HepG2 (cell line): Measurements from ENCODE around the gene ATP6V1C2. TPM values are rescaled to one million over a fixed set of nuclear protein-coding genes. Genes with fewer than 3 reads are reported as not detected.

ENCODE experiments used
- DDIT3 ChIP-seq: sonication (generic); formaldehyde crosslinking; IDR thresholded peaks from 2 replicates; pipeline ENCODE4 v1.4.0; 2020; ENCODE audit warnings: mild to moderate bottlenecking, missing genetic modification reagents
- DNMT1 ChIP-seq: sonication (generic); formaldehyde crosslinking; IDR thresholded peaks from 2 replicates; pipeline ENCODE4 v1.5.1; 2020; ENCODE audit warnings: mild to moderate bottlenecking, missing genetic modification reagents
- DNMT3B ChIP-seq: conservative IDR thresholded peaks from 2 replicates; pipeline ENCODE4 v1.6.1; 2016; ENCODE audit warnings: missing biosample characterization, control low read depth
- DPF2 ChIP-seq: sonication (generic); formaldehyde crosslinking; IDR thresholded peaks from 2 replicates; pipeline ENCODE4 v1.4.0; 2020; ENCODE audit warnings: mild to moderate bottlenecking, low read depth, missing genetic modification reagents, borderline replicate concordance
- DRAP1 ChIP-seq: IDR thresholded peaks from 2 replicates; pipeline ENCODE4 v1.6.1; 2016; ENCODE audit warnings: missing genetic modification reagents, missing compliant biosample characterization
- GMEB1 ChIP-seq: sonication (generic); formaldehyde crosslinking; IDR thresholded peaks from 2 replicates; pipeline ENCODE4 v1.5.1; 2020; ENCODE audit warnings: missing genetic modification reagents, mild to moderate bottlenecking, borderline replicate concordance
- GPBP1L1 ChIP-seq: sonication (generic); formaldehyde crosslinking; IDR thresholded peaks from 2 replicates; pipeline ENCODE4 v1.5.0; 2020; ENCODE audit warnings: mild to moderate bottlenecking, missing genetic modification reagents
- IKZF4 ChIP-seq: sonication (generic); formaldehyde crosslinking; IDR thresholded peaks from 2 replicates; pipeline ENCODE4 v1.5.1; 2020; ENCODE audit warnings: borderline replicate concordance, mild to moderate bottlenecking, low read depth, missing genetic modification reagents; ENCODE audit errors: not compliant biosample characterization
- KDM5A ChIP-seq: fragments of 200-600 bp; sonication (generic); IDR thresholded peaks from 2 replicates; pipeline ENCODE4 v1.7.0; 2018; ENCODE audit warnings: antibody characterized with exemption, mild to moderate bottlenecking, low read length, borderline replicate concordance
- KDM6A ChIP-seq: IDR thresholded peaks from 2 replicates; pipeline ENCODE4 v1.6.1; 2016; ENCODE audit warnings: low read depth
- KLF9 ChIP-seq: IDR thresholded peaks from 2 replicates; pipeline ENCODE4 v1.6.1; 2016; ENCODE audit warnings: low read depth
- NFATC3 ChIP-seq: sonication (generic); formaldehyde crosslinking; IDR thresholded peaks from 2 replicates; pipeline ENCODE4 v1.5.1; 2020; ENCODE audit warnings: mild to moderate bottlenecking, missing genetic modification reagents
- RBFOX2 ChIP-seq: fragments of 200-400 bp; formaldehyde crosslinking; IDR thresholded peaks from 2 replicates; pipeline ENCODE4 v1.6.1; 2017; ENCODE audit warnings: low read depth, mild to moderate bottlenecking, low read length
- TEAD2 ChIP-seq: sonication (generic); formaldehyde crosslinking; IDR thresholded peaks from 2 replicates; pipeline ENCODE4 v1.9.0; 2021; ENCODE audit warnings: missing genetic modification reagents
- ZBED4 ChIP-seq: sonication (generic); formaldehyde crosslinking; IDR thresholded peaks from 2 replicates; pipeline ENCODE4 v1.4.0; 2020; ENCODE audit warnings: missing genetic modification reagents, borderline replicate concordance
- ZFP91 ChIP-seq: sonication (generic); formaldehyde crosslinking; IDR thresholded peaks from 2 replicates; pipeline ENCODE4 v1.9.0; 2022; ENCODE audit warnings: missing genetic modification reagents, mild to moderate bottlenecking, borderline replicate concordance
- ZNF354B ChIP-seq: sonication (generic); formaldehyde crosslinking; IDR thresholded peaks from 2 replicates; pipeline ENCODE4 v1.8.0; 2022; ENCODE audit warnings: mild to moderate bottlenecking, missing genetic modification reagents
- ZNF784 ChIP-seq: sonication (generic); formaldehyde crosslinking; IDR thresholded peaks from 2 replicates; pipeline ENCODE4 v1.5.1; 2020; ENCODE audit warnings: missing genetic modification reagents, mild to moderate bottlenecking, borderline replicate concordance
- ZSCAN22 ChIP-seq: sonication (generic); formaldehyde crosslinking; IDR thresholded peaks from 2 replicates; pipeline ENCODE4 v1.4.0; 2020; ENCODE audit warnings: mild to moderate bottlenecking, missing genetic modification reagents
- polyA plus RNA-seq, 8 experiments: library from polyadenylated mRNA; depleted of rRNA in 3 of 8; stranded (reverse) in 7 of 8; unstranded in 1 of 8; fragments of >200 nt; fragmentation: Illumina TruSeq in 4 of 8; extraction: Trizol in 4 of 8; gene quantifications; 2 replicates each; pipeline versions ENCODE4 v1.2.1 to v1.2.3, GENCODE V29; 2011 to 2016; ENCODE audit warnings: low read depth in 4 of 8, missing spikeins in 1 of 8, mixed read lengths in 1 of 8; ENCODE audit not compliant: insufficient read depth in 1 of 8
- total RNA-seq, 5 experiments: library from RNA; depleted of rRNA; stranded (reverse); fragments of >200 nt; fragmentation: Illumina TruSeq; extraction: Trizol; gene quantifications; 2 replicates each; pipeline ENCODE4 v1.2.3, GENCODE V29; 2016; ENCODE audit warnings: low read depth in 1 of 5

ATP6V1C2 gene
- total and polyA plus RNA-seq, 2 of the 13 experiments (the other 11 are each of a cell fraction or from before 2014, with no cell fraction given), result 0.04 to 0.29 TPM

GRCh38 chr2:10832203-10832936 lies 110.9 kb downstream of the ATP6V1C2 start (continued):
- TF ChIP-seq ZSCAN22 (CRISPR knock-in tag) (no peak), KDM6A (CRISPR knock-in tag) (no peak), ZBED4 (CRISPR knock-in tag) (no peak), ZFP91 (CRISPR knock-in tag) (peak; percentile 26; the same call in 1 of the 2 replicates), DNMT1 (CRISPR knock-in tag) (no peak), DNMT3B (CRISPR knock-in tag) (no peak), DPF2 (no peak), ZNF354B (CRISPR knock-in tag) (no peak), RBFOX2 (no peak), NFATC3 (CRISPR knock-in tag) (no peak), GPBP1L1 (no peak), KDM5A (no peak), TEAD2 (CRISPR knock-in tag) (no peak), DRAP1 (no peak), GMEB1 (CRISPR knock-in tag) (no peak), IKZF4 (CRISPR knock-in tag) (no peak), KLF9 (CRISPR knock-in tag) (no peak), ZNF784 (no peak), DDIT3 (no peak)
